AG04450 (cell line): Measurements from ENCODE around the gene RMI2. TPM values are rescaled to one million over a fixed set of nuclear protein-coding genes. Genes with fewer than 3 reads are reported as not detected.

Source experiments
- CTCF ChIA-PET: fragments of 300-600, 350-600 bp; formaldehyde crosslinking; extraction: SDS; loops from one replicate; lab custom pipeline; 2022; ENCODE audit warnings: antibody characterized with exemption, inconsistent platforms; lab: Charles Lee
- POLR2A ChIA-PET: fragments of 350-600 bp; formaldehyde crosslinking; extraction: SDS; loops from one replicate; lab custom pipeline; 2021; ENCODE audit warnings: antibody characterized with exemption, inconsistent platforms; lab: Yijun Ruan, JAX
- DNase-seq: peaks from one replicate; pipeline ENCODE4 v3.0.0-alpha.2; 2011; ENCODE audit warnings: low read depth, low spot score
- H3K27ac ChIP-seq: one replicate; pipeline ENCODE4 v1.5.1; 2012; ENCODE audit warnings: low read depth, low read length, control low read depth
- H3K27me3 ChIP-seq: one replicate; pipeline ENCODE4 v1.6.0; 2012; ENCODE audit warnings: low read length; ENCODE audit not compliant: control insufficient read depth, insufficient read depth
- H3K4me3 ChIP-seq: 2 replicates; pipeline ENCODE4 v1.5.1; 2011; ENCODE audit warnings: mild to moderate bottlenecking, low read depth, low read length, control low read depth
- H3K9me3 ChIP-seq: 2 replicates; pipeline ENCODE4 v1.5.1; 2012; ENCODE audit warnings: low read length; ENCODE audit not compliant: control insufficient read depth, insufficient read depth
- CTCF ChIP-seq: IDR thresholded peaks from 2 replicates; pipeline ENCODE4 v1.5.1; 2011; ENCODE audit warnings: low read depth, low read length, control low read depth, inconsistent platforms
- polyA plus RNA-seq: library from polyadenylated mRNA; depleted of rRNA; stranded (reverse); fragments of >200 nt; gene quantifications from 2 replicates; pipeline ENCODE4 v1.2.3, GENCODE V29; 2011

The RMI2 gene
- polyA plus RNA-seq, 1 experiment = 4.7 TPM

GRCh38 chr16:11301645-11302501, 43.4 kb upstream of the RMI2 start:
- H3K27ac ChIP-seq = no peak overlapping the region
- ChIA-PET CTCF (interaction anchor here (0.7 to 1.6 kb wide), 2 partner anchors 42 to 44 kb away, joined by 3 to 6 read pairs; no protein-coding TSS in a partner anchor), POLR2A (no interaction called here)
- no peak overlapping the region for H3K4me3 ChIP-seq
- no peaks in the 10 kb centered on the region; the same call in 1 of the 2 replicates for H3K9me3 ChIP-seq
- no peak for TF ChIP-seq CTCF
- H3K27me3 ChIP-seq = no peaks in the 10 kb centered on the region
- no peak for DNase-seq

GRCh38 chr16:11302977-11303376, 42.3 kb upstream of the RMI2 start:
- CTCF ChIA-PET = no interaction called here
- TF ChIP-seq CTCF = no peak
- no peak overlapping the region for H3K4me3 ChIP-seq
- POLR2A ChIA-PET = no interaction called here
- no peaks in the 10 kb centered on the region for H3K27me3 ChIP-seq
- H3K9me3 ChIP-seq = no peaks in the 10 kb centered on the region; the same call in 1 of the 2 replicates
- H3K27ac ChIP-seq = no peak overlapping the region
- DNase-seq = no peak

GRCh38 chr16:11303405-11304138, 41.7 kb upstream of the RMI2 start:
- Histone ChIP-seq H3K27me3 (no peaks in the 10 kb centered on the region), H3K27ac (no peak overlapping the region), H3K9me3 (no peaks in the 10 kb centered on the region; the same call in 1 of the 2 replicates), H3K4me3 (no peak overlapping the region)
- no peak for TF ChIP-seq CTCF
- DNase-seq = no peak
- ChIA-PET CTCF (no interaction called here), POLR2A (interaction anchor here (0.6 kb wide), 1 partner anchor 226 kb away, joined by 3 read pairs; no protein-coding TSS in a partner anchor)

- Histone ChIP-seq H3K27ac (no peak overlapping the region), H3K9me3 (no peaks in the 10 kb centered on the region; the same call in 1 of the 2 replicates), H3K4me3 (no peak overlapping the region), H3K27me3 (no peaks in the 10 kb centered on the region)
- no peak for DNase-seq
- no peak for TF ChIP-seq CTCF
- POLR2A ChIA-PET = no interaction called here
- CTCF ChIA-PET = no interaction called here
Observed at GRCh38 chr16:11306381-11306780, 38.9 kb upstream of the RMI2 start.
